ENCODE measurements around the gene FAM186B. TPM values are rescaled to one million over a fixed set of nuclear protein-coding genes. Genes with fewer than 3 reads are reported as not detected.
A peak's percentile ranks its signal among the peaks of the same experiment; 100 is the strongest.

FAM186B gene
- total and polyA plus RNA-seq, 2 experiments from 2014 or later = 0.17 to 0.69 TPM

GRCh38 chr12:49549735-49550692 lies 55.4 kb downstream of the FAM186B start:
- no peak overlapping the region for H3K4me3 ChIP-seq
- 94% methylated on average over 27 of the region's 28 CpGs for WGBS (ENCODE audit: low lambda C conversion rate, missing lambda C conversion rate)
- no peak for DNase-seq (ENCODE audit: low spot score)

GRCh38 chr12:49548822-49549648 lies 56.4 kb downstream of the FAM186B start:
- Histone ChIP-seq H3K4me1 (ENCODE audit: insufficient read depth) (peaks cover 8% of the 10 kb centered on the region), H2AFZ (peak overlapping the region; percentile 56), H3K27ac (no peak overlapping the region), H3K27me3 (peaks cover 38% of the 10 kb centered on the region), H3K4me3 (no peak overlapping the region), H3K4me2 (peak overlapping the region; percentile 74), H3K79me2 (no peaks in the 10 kb centered on the region), H3K9me2 (replicated peaks; ENCODE audit: insufficient read depth) (no peaks in the 10 kb centered on the region), H3K36me3 (replicated peaks; ENCODE audit: insufficient read depth, low read depth) (no peaks in the 10 kb centered on the region), H4K20me1 (ENCODE audit: insufficient read depth, poor library complexity, severe bottlenecking) (no peaks in the 10 kb centered on the region), H3K9me3 (ENCODE audit: low read depth) (no peaks in the 10 kb centered on the region)
- TF ChIP-seq EZH2 (IDR thresholded peaks at IDR 0.05; ENCODE audit: borderline replicate concordance) (no peak), CTCF (IDR thresholded peaks at IDR 0.05; ENCODE audit: poor library complexity) (peak; percentile 27)
- DNase-seq (ENCODE audit: low spot score) = peak; percentile 51
- 31% methylated on average over 56 of the region's 70 CpGs for WGBS (ENCODE audit: low lambda C conversion rate, missing lambda C conversion rate)

More at GRCh38 chr12:49549735-49550692, 55.4 kb downstream of the FAM186B start:
- Histone ChIP-seq H3K27ac (no peak overlapping the region), H3K9me3 (ENCODE audit: low read depth) (no peaks in the 10 kb centered on the region), H3K36me3 (replicated peaks; ENCODE audit: insufficient read depth, low read depth) (no peaks in the 10 kb centered on the region), H3K79me2 (no peaks in the 10 kb centered on the region), H3K9me2 (replicated peaks; ENCODE audit: insufficient read depth) (no peaks in the 10 kb centered on the region), H3K4me1 (ENCODE audit: insufficient read depth) (peaks cover 8% of the 10 kb centered on the region), H3K4me2 (no peak overlapping the region), H2AFZ (no peak overlapping the region), H4K20me1 (ENCODE audit: insufficient read depth, poor library complexity, severe bottlenecking) (no peaks in the 10 kb centered on the region), H3K27me3 (peaks cover 28% of the 10 kb centered on the region)
- no peak for TF ChIP-seq CTCF (IDR thresholded peaks at IDR 0.05; ENCODE audit: poor library complexity)
- TF ChIP-seq EZH2phosphoT487 (IDR thresholded peaks at IDR 0.05; ENCODE audit: low read depth, severe bottlenecking, unreplicated experiment) = no peak
- TF ChIP-seq EZH2 (IDR thresholded peaks at IDR 0.05; ENCODE audit: borderline replicate concordance) = no peak

- TF ChIP-seq CTCF (IDR thresholded peaks at IDR 0.05; ENCODE audit: poor library complexity) (no peak), EZH2 (IDR thresholded peaks at IDR 0.05; ENCODE audit: borderline replicate concordance) (no peak), EZH2phosphoT487 (IDR thresholded peaks at IDR 0.05; ENCODE audit: low read depth, severe bottlenecking, unreplicated experiment) (no peak)
- no peak overlapping the region for H3K4me3 ChIP-seq
- DNase-seq (ENCODE audit: low spot score) = no peak
- H3K79me2 ChIP-seq = no peaks in the 10 kb centered on the region
- no peaks in the 10 kb centered on the region for H3K9me3 ChIP-seq (ENCODE audit: low read depth)
- H3K4me2 ChIP-seq = peak overlapping the region; percentile 74
- no peak overlapping the region for H3K27ac ChIP-seq
- H3K9me2 ChIP-seq (replicated peaks; ENCODE audit: insufficient read depth) = no peaks in the 10 kb centered on the region
- peaks cover 8% of the 10 kb centered on the region for H3K4me1 ChIP-seq (ENCODE audit: insufficient read depth)
- H3K27me3 ChIP-seq = peaks cover 43% of the 10 kb centered on the region
- no peaks in the 10 kb centered on the region for H3K36me3 ChIP-seq (replicated peaks; ENCODE audit: insufficient read depth, low read depth)
- WGBS (ENCODE audit: low lambda C conversion rate, missing lambda C conversion rate) = 91% methylated on average over 6 of the region's 8 CpGs
- H4K20me1 ChIP-seq (ENCODE audit: insufficient read depth, poor library complexity, severe bottlenecking) = no peaks in the 10 kb centered on the region
- H2AFZ ChIP-seq = no peak overlapping the region
These were observed 57.0 kb downstream of the FAM186B start for GRCh38 chr12:49548481-49548821.

All from hepatocyte (in vitro differentiated cells).